Colonic mucosa (tissue), 4 donors: ENCODE measurements around the gene FBXO3. TPM values are rescaled to one million over a fixed set of nuclear protein-coding genes. Genes with fewer than 3 reads are reported as not detected.

ENCODE experiments used
- DNase-seq: peaks from one replicate; pipeline ENCODE4 v3.0.0-alpha.2; 2020
- H3K27ac ChIP-seq: fragments of 200-600 bp; one replicate; pipeline ENCODE4 v1.8.0; 2021
- H3K27me3 ChIP-seq: fragments of 200-600 bp; one replicate; pipeline ENCODE4 v1.8.0; 2021
- H3K36me3 ChIP-seq: fragments of 200-600 bp; one replicate; pipeline ENCODE4 v1.8.0; 2021
- H3K4me1 ChIP-seq: fragments of 200-600 bp; one replicate; pipeline ENCODE4 v1.8.0; 2021; ENCODE audit warnings: mild to moderate bottlenecking
- H3K4me3 ChIP-seq: fragments of 200-600 bp; one replicate; pipeline ENCODE4 v1.8.0; 2021
- H3K9ac ChIP-seq, 2 donors: one replicate each; pipeline ENCODE4 v1.7.0; 2013; ENCODE audit warnings: control low read depth in 2 of 2, low read depth in 2 of 2, low read length in 2 of 2
- H3K9me3 ChIP-seq: fragments of 200-600 bp; one replicate; pipeline ENCODE4 v1.8.0; 2021
- CTCF ChIP-seq: fragments of 200-600 bp; IDR thresholded peaks from one replicate; pipeline ENCODE4 v1.8.0; 2022; ENCODE audit warnings: antibody characterized with exemption, mild to moderate bottlenecking
- intact Hi-C: fragments of 100-400 bp; cut with DNase I; formaldehyde crosslinking; loops from one replicate; pipeline ENCODE4 v1.14.1; 2022
- total RNA-seq, 2 donors: library from RNA; stranded (reverse); fragmentation: NEBNext Ultra II Directional in 1 of 2; extraction: Animal tissue kit (Norgen Biotek cat#: 25700) in 1 of 2; gene quantifications; one replicate each; pipeline ENCODE4 v1.2.1, GENCODE V29; 2021
- donor health status: healthy.
- donor health status: DM: no; HTN: no; CAD: no.
- donor health status: DM: no; HTN: no; CAD: no.

The FBXO3 gene
- total RNA-seq, 2 donors from 2014 or later: 30.0 to 36.9 TPM

- DNase-seq: no peak
- H3K9ac ChIP-seq: no peak overlapping the region
- no peaks in the 10 kb centered on the region for H3K27me3 ChIP-seq
- no peaks in the 10 kb centered on the region for H3K4me1 ChIP-seq
- H3K9me3 ChIP-seq: no peaks in the 10 kb centered on the region
- intact Hi-C loops: no loop called here
- H3K4me3 ChIP-seq: no peak overlapping the region
- H3K36me3 ChIP-seq: no peaks in the 10 kb centered on the region
- no peak overlapping the region for H3K27ac ChIP-seq
- TF ChIP-seq CTCF: no peak
Measured at GRCh38 chr11:33753304-33753967, 20.9 kb downstream of the FBXO3 start.

- no peak for TF ChIP-seq CTCF
- H3K4me3 ChIP-seq: no peak overlapping the region
- H3K27me3 ChIP-seq: no peaks in the 10 kb centered on the region
- no peak overlapping the region for H3K9ac ChIP-seq
- no peak for DNase-seq
- H3K4me1 ChIP-seq: no peaks in the 10 kb centered on the region
- H3K36me3 ChIP-seq: no peaks in the 10 kb centered on the region
- no peak overlapping the region for H3K27ac ChIP-seq
- no peaks in the 10 kb centered on the region for H3K9me3 ChIP-seq
- intact Hi-C loops: no loop called here
Measured at GRCh38 chr11:33751878-33752277, 22.4 kb downstream of the FBXO3 start.

- H3K27ac ChIP-seq: no peak overlapping the region
- H3K27me3 ChIP-seq: no peaks in the 10 kb centered on the region
- no peaks in the 10 kb centered on the region for H3K36me3 ChIP-seq
- TF ChIP-seq CTCF: no peak
- intact Hi-C loops: loop anchor here (5.0 kb wide), 1 partner anchor 381 kb away; no protein-coding TSS in a partner anchor
- H3K4me3 ChIP-seq: no peak overlapping the region
- H3K9ac ChIP-seq: no peak overlapping the region
- no peak for DNase-seq
- no peaks in the 10 kb centered on the region for H3K4me1 ChIP-seq
- no peaks in the 10 kb centered on the region for H3K9me3 ChIP-seq
Measured at GRCh38 chr11:33747979-33748378, 26.3 kb downstream of the FBXO3 start.

GRCh38 chr11:33743291-33743690 lies 31.0 kb downstream of the FBXO3 start:
- TF ChIP-seq CTCF: no peak
- DNase-seq: no peak
- H3K9me3 ChIP-seq: no peaks in the 10 kb centered on the region
- no peaks in the 10 kb centered on the region for H3K4me1 ChIP-seq
- no peak overlapping the region for H3K4me3 ChIP-seq
- H3K9ac ChIP-seq: no peak overlapping the region
- H3K27me3 ChIP-seq: no peaks in the 10 kb centered on the region
- no peak overlapping the region for H3K27ac ChIP-seq
- H3K36me3 ChIP-seq: no peaks in the 10 kb centered on the region
- intact Hi-C loops: no loop called here

- intact Hi-C loops: no loop called here
- Histone ChIP-seq H3K4me3 (no peak overlapping the region), H3K27me3 (no peaks in the 10 kb centered on the region), H3K36me3 (no peaks in the 10 kb centered on the region), H3K4me1 (no peaks in the 10 kb centered on the region), H3K27ac (no peak overlapping the region), H3K9me3 (no peaks in the 10 kb centered on the region), H3K9ac (no peak overlapping the region)
- DNase-seq: no peak
- peak; percentile 56 for TF ChIP-seq CTCF
Measured at GRCh38 chr11:33742249-33742851, 32.0 kb downstream of the FBXO3 start.
